Neutrophil (primary cell): Measurements from ENCODE around the gene RHOG.
A peak's percentile ranks its signal among the peaks of the same experiment; 100 is the strongest.
"Not testable (repeated sequence)": the region's sequence is repeated elsewhere in the genome, so short reads cannot be mapped to it uniquely, and the experiment has no call there.

Experiments
- H3K27ac ChIP-seq: fragments of 200-600 bp; sonication (generic); 2 replicates; pipeline ENCODE4 v1.5.1; 2016; ENCODE audit warnings: mild to moderate bottlenecking, moderate library complexity
- H3K27me3 ChIP-seq: fragments of 200-600 bp; sonication (generic); 2 replicates; pipeline ENCODE4 v1.6.0; 2016; ENCODE audit warnings: mild to moderate bottlenecking
- H3K36me3 ChIP-seq: fragments of 200-600 bp; sonication (generic); 2 replicates; pipeline ENCODE4 v1.5.1; 2017
- H3K4me1 ChIP-seq, 2 experiments: fragments of 200-600 bp in 1 of 2; sonication (generic) in 1 of 2; 1 replicate in 1 of 2; 2 replicates in 1 of 2; pipeline versions ENCODE4 v1.5.1 to v1.6.1; 2013 to 2016; ENCODE audit warnings: low read depth in 1 of 2, low read length in 1 of 2, mild to moderate bottlenecking in 1 of 2, moderate library complexity in 1 of 2; ENCODE audit not compliant: control insufficient read depth in 1 of 2, insufficient read depth in 1 of 2
- H3K4me3 ChIP-seq, 2 experiments: fragments of 200-600 bp in 1 of 2; sonication (generic) in 1 of 2; 1 replicate in 1 of 2; 2 replicates in 1 of 2; pipeline ENCODE4 v1.5.1; 2013 to 2016; ENCODE audit warnings: low read depth in 1 of 2, low read length in 1 of 2, mild to moderate bottlenecking in 1 of 2, moderate library complexity in 1 of 2
- H3K9me3 ChIP-seq: fragments of 200-600 bp; sonication (generic); 2 replicates; pipeline ENCODE4 v1.5.1; 2016
- CTCF ChIP-seq: fragments of 200-600 bp; sonication (generic); IDR thresholded peaks from 2 replicates; pipeline ENCODE4 v1.5.1; 2016; ENCODE audit warnings: antibody characterized with exemption

The RHOG gene

DNA sequence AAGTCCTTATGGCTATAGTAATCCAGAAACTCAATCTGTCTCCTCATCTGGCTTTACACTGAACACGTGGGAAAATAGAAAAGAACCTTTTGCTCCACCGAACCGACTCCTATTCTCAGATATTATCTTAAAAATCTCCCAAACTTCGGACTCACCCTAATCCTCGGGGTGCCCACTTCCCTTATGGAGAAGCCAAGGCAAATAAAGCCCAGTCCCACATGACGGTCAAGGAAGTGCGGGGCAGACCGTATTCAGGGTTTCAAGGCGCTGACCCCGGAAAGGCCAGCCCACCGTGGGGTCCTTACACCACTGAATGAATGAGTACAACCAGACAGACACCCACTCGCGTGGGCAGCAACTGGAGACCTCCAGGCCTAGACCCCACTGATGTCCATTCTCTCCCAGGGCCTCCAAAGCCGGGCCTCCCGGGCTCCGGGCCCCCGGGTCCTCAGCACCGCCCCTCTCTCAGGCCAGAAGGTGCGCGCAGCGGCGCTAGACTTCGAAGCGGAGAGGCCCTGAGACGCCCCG is 43.9 kb downstream of the RHOG start:
- H3K36me3 ChIP-seq, result peaks cover 30% of the 10 kb centered on the region
- H3K4me1 ChIP-seq, result peaks cover 26 to 31% of the 10 kb centered on the region in 2 experiments
- peak overlapping the region; percentile 97 for H3K27ac ChIP-seq
- H3K9me3 ChIP-seq, result no peaks in the 10 kb centered on the region
- TF ChIP-seq CTCF, result no peak
- H3K27me3 ChIP-seq, result no peaks in the 10 kb centered on the region
- peak overlapping the region; percentile 83 for H3K4me3 ChIP-seq

DNA sequence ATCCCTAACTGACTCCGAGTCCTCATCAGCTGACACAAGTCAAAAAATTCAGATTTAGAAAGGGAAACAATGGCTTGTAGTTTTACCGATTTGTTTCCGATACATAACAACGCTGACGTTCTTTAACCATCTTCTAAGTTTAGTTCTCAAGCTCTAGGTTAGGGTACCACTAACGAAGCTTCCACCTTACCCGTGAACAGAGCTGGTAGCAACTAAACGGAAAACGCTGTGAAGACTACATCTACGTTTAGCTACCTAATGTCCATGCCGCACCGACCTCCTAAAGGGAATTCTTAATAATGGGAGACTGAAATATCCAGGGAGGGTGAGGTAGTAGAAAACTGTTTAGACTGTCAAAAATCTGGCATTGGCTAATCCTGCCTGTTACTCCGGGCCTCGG is 44.4 kb downstream of the RHOG start:
- Histone ChIP-seq H3K9me3 (no peaks in the 10 kb centered on the region), H3K4me3 (peak overlapping the region; percentile 83), H3K36me3 (peaks cover 35% of the 10 kb centered on the region), H3K27ac (peak overlapping the region; percentile 97), H3K4me1 (peaks cover 26 to 34% of the 10 kb centered on the region in 2 experiments), H3K27me3 (no peaks in the 10 kb centered on the region)
- no peak for TF ChIP-seq CTCF

DNA sequence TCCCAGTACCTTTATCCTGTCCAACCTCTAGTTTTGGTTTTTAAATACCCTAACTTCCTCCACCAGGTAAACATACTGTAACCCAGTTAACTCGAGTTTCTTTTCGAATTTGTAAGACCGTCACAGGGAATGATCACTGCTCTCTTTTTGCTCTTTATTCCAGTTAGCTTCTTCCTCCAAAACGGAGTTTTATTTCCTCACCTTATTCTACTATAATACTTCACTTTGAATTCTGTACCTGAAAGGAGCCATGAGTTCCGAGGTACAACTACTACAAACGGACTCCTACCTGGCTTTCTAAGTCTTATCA is 44.8 kb downstream of the RHOG start:
- peaks cover 29 to 38% of the 10 kb centered on the region in 2 experiments for H3K4me1 ChIP-seq
- H3K4me3 ChIP-seq, result peak overlapping the region; percentile 83
- no peaks in the 10 kb centered on the region for H3K27me3 ChIP-seq
- no peaks in the 10 kb centered on the region for H3K9me3 ChIP-seq
- no peak for TF ChIP-seq CTCF
- H3K27ac ChIP-seq, result peak overlapping the region; percentile 97
- peaks cover 35% of the 10 kb centered on the region for H3K36me3 ChIP-seq

DNA sequence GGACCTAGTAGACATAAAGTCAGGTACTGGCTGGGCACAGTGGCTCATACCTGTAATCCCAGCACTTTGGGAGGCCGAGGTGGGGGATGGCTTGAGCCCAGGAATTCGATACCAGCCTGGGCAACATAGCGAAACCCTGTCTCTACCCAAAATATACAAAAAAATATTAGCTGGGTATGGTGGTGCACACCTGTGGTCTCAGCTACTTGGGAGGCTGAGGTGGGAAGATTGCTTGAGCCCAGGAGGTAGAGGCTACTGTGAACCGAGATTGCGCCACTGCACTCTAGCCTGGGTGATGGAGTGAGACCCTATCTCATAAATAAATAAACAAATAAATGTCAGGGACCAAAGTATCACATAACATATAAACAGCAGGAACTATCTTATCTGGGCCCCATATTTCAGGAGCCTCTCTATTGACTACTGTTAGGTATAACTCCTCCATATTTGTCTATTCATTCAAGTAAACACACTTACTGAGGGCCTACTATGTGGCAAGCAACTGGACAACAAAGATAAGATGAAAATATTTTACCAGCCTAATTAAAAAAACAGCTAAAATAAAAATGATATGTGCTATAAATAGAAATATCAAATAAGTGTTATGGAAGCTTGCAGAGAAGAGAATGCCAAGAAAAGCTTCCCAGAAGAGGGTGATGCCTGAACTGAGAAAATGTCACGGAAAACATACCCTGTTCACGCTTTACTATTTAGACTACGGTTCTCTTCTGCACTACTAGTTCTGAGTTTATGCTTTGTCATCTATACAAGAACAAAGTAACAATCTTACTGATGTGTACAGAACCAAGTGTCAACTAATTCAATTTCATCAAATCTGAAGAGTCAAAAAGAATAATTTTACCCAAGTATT is 45.4 kb downstream of the RHOG start:
- no peaks in the 10 kb centered on the region for H3K27me3 ChIP-seq
- no peak for TF ChIP-seq CTCF
- H3K9me3 ChIP-seq, result no peaks in the 10 kb centered on the region
- peaks cover 35% of the 10 kb centered on the region for H3K36me3 ChIP-seq
- peak overlapping the region; percentile 83 for H3K4me3 ChIP-seq
- peaks cover 35 to 44% of the 10 kb centered on the region in 2 experiments for H3K4me1 ChIP-seq
- H3K27ac ChIP-seq, result peak overlapping the region; percentile 97

- Histone ChIP-seq H3K27ac (peak overlapping the region; percentile 97), H3K36me3 (peaks cover 39% of the 10 kb centered on the region), H3K4me1 (peaks cover 45 to 52% of the 10 kb centered on the region in 2 experiments)
- not testable (repeated sequence) for H3K27me3 ChIP-seq, H3K9me3 ChIP-seq, H3K4me3 ChIP-seq
Measured at GRCh38 chr11:3794387-3794786, 46.4 kb downstream of the RHOG start.

DNA sequence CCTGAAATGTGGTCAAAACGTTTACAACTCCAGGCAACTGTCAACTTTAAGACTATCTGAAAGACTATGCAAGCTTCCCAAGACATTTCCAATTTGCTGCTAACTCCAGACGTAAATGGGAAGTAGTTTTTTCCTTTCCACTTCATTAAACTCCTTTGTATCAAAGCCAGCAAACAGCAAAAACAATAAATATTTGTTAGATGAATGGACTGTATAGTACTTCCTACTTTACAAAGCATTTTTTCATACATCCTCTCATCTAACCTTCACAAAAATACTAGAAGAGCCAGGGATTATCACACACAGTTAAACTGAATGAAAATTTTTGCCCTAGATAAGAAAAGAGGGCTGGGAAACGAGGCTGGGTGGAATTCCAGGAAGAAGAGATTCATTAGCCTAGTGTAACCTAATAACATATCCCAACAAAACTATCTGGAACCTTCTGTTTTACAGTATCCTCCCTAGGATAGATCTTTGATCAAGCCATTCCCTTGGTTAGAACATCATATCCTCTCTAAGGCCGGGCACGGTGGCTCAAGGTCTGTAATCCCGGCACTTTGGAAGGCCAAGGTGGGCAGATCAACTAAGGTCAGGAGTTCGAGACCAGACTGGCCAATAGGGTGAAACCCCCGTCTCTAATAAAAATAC is 53.9 kb downstream of the RHOG start:
- H3K27me3 ChIP-seq, result no peaks in the 10 kb centered on the region
- TF ChIP-seq CTCF, result no peak
- H3K4me1 ChIP-seq, result peaks cover 77 to 93% of the 10 kb centered on the region in 2 experiments
- H3K36me3 ChIP-seq, result peaks cover 9% of the 10 kb centered on the region
- peak overlapping the region; percentile 97 for H3K27ac ChIP-seq
- H3K4me3 ChIP-seq, result peak overlapping the region; percentile 62
- no peaks in the 10 kb centered on the region for H3K9me3 ChIP-seq
